Femur (tissue), 1 donor: Measurements from ENCODE around the gene CYP26B1.

Experiments used
- DNase-seq: peaks from one replicate; pipeline ENCODE4 v3.0.0-alpha.2; 2017

Gene CYP26B1

GRCh38 chr2:72140621-72140960, 7.1 kb downstream of the CYP26B1 start:
- DNase-seq = peak; percentile 22

GRCh38 chr2:72139874-72140620, 7.6 kb downstream of the CYP26B1 start:
- DNase-seq = peak; percentile 24

- no peak for DNase-seq
Measured at GRCh38 chr2:72139471-72139873, 8.2 kb downstream of the CYP26B1 start.

- peak; percentile 78 for DNase-seq
Measured at GRCh38 chr2:72138921-72139381, 8.7 kb downstream of the CYP26B1 start.

- DNase-seq = peak; percentile 23
Measured at GRCh38 chr2:72138011-72138881, 9.4 kb downstream of the CYP26B1 start.

GRCh38 chr2:72137498-72138010, 10.1 kb downstream of the CYP26B1 start:
- peak; percentile 62 for DNase-seq

- peak; percentile 21 for DNase-seq
Measured at GRCh38 chr2:72136933-72137497, 10.6 kb downstream of the CYP26B1 start.

GRCh38 chr2:72136331-72136730, 11.3 kb downstream of the CYP26B1 start:
- DNase-seq = peak; percentile 68

GRCh38 chr2:72135921-72136320, 11.7 kb downstream of the CYP26B1 start:
- no peak for DNase-seq

- peak; percentile 16 for DNase-seq
Measured at GRCh38 chr2:72134997-72135800, 12.5 kb downstream of the CYP26B1 start.

GRCh38 chr2:72134408-72134996, 13.2 kb downstream of the CYP26B1 start:
- no peak for DNase-seq

GRCh38 chr2:72133721-72134407, 13.8 kb downstream of the CYP26B1 start:
- no peak for DNase-seq

GRCh38 chr2:72132981-72133720, 14.5 kb downstream of the CYP26B1 start:
- no peak for DNase-seq

GRCh38 chr2:72131916-72132841, 15.5 kb downstream of the CYP26B1 start:
- DNase-seq = no peak

GRCh38 chr2:72131371-72131891, 16.2 kb downstream of the CYP26B1 start:
- no peak for DNase-seq

GRCh38 chr2:72130659-72131360, 16.9 kb downstream of the CYP26B1 start:
- peak; percentile 28 for DNase-seq

GRCh38 chr2:72129681-72130340, 17.9 kb downstream of the CYP26B1 start:
- DNase-seq = peak; percentile 56

- DNase-seq = no peak
Measured at GRCh38 chr2:72128843-72129227, 18.8 kb downstream of the CYP26B1 start.
